Karpas-422 (cell line): ENCODE results near the gene PACSIN1. TPM values are rescaled to one million over a fixed set of nuclear protein-coding genes. Genes with fewer than 3 reads are reported as not detected.

Experiments
- DNase-seq: peaks from one replicate; pipeline ENCODE4 v3.0.0-alpha.2; 2015
- H2AFZ ChIP-seq: fragments of 200-600 bp; sonication (generic); 2 replicates; pipeline ENCODE4 v1.6.1; 2014; ENCODE audit warnings: antibody characterized with exemption, low read length, mixed read lengths
- H3K27ac ChIP-seq: fragments of 200-600 bp; sonication (generic); 2 replicates; pipeline ENCODE4 v1.5.1; 2014; ENCODE audit warnings: mild to moderate bottlenecking, low read length, moderate library complexity
- H3K27me3 ChIP-seq: fragments of 200-600 bp; sonication (generic); 2 replicates; pipeline ENCODE4 v1.6.1; 2014; ENCODE audit warnings: low read length, mixed read lengths
- H3K36me3 ChIP-seq: fragments of 200-600 bp; sonication (generic); 2 replicates; pipeline ENCODE4 v1.6.1; 2014; ENCODE audit warnings: low read length, mixed read lengths; ENCODE audit not compliant: insufficient read depth
- H3K4me1 ChIP-seq: fragments of 200-600 bp; sonication (generic); 2 replicates; pipeline ENCODE4 v1.6.1; 2014; ENCODE audit warnings: mild to moderate bottlenecking, low read length, mixed read lengths
- H3K4me2 ChIP-seq: fragments of 200-600 bp; sonication (generic); 2 replicates; pipeline ENCODE4 v1.6.1; 2014; ENCODE audit warnings: low read length, low read depth, mild to moderate bottlenecking; ENCODE audit not compliant: poor library complexity, severe bottlenecking
- H3K4me3 ChIP-seq: fragments of 200-600 bp; sonication (generic); 2 replicates; pipeline ENCODE4 v1.5.1; 2014; ENCODE audit warnings: mild to moderate bottlenecking, antibody characterized with exemption, low read length, mixed read lengths
- H3K79me2 ChIP-seq: fragments of 200-600 bp; sonication (generic); 2 replicates; pipeline ENCODE4 v1.6.1; 2014; ENCODE audit warnings: mild to moderate bottlenecking, low read length, mixed read lengths
- H3K9ac ChIP-seq: fragments of 200-600 bp; sonication (generic); 2 replicates; pipeline ENCODE4 v1.6.0; 2014; ENCODE audit warnings: low read length
- H3K9me2 ChIP-seq: fragments of 200-600 bp; sonication (generic), shearing (Covaris generic); replicated peaks from 2 replicates; pipeline ENCODE4 v1.6.0; 2014; ENCODE audit warnings: mild to moderate bottlenecking, low read length, moderate library complexity; ENCODE audit not compliant: insufficient read depth
- H3K9me3 ChIP-seq: fragments of 300-700, 200-600 bp; sonication (generic); 2 replicates; pipeline ENCODE4 v1.6.1; 2014; ENCODE audit warnings: low read length, mixed read lengths
- H4K20me1 ChIP-seq: fragments of 200-600 bp; sonication (generic); 2 replicates; pipeline ENCODE4 v1.6.1; 2014; ENCODE audit warnings: mild to moderate bottlenecking, antibody characterized with exemption, low read length, low read depth; ENCODE audit not compliant: insufficient read depth
- total RNA-seq: library from RNA; depleted of rRNA; stranded (reverse); fragments of >200 nt; shearing (Covaris generic); gene quantifications from 2 replicates; pipeline ENCODE4 v1.2.3, GENCODE V29; 2014; ENCODE audit warnings: low replicate concordance; rRNA removed

The PACSIN1 gene
- total RNA-seq, 1 experiment from 2014 or later, result not detected

DNA sequence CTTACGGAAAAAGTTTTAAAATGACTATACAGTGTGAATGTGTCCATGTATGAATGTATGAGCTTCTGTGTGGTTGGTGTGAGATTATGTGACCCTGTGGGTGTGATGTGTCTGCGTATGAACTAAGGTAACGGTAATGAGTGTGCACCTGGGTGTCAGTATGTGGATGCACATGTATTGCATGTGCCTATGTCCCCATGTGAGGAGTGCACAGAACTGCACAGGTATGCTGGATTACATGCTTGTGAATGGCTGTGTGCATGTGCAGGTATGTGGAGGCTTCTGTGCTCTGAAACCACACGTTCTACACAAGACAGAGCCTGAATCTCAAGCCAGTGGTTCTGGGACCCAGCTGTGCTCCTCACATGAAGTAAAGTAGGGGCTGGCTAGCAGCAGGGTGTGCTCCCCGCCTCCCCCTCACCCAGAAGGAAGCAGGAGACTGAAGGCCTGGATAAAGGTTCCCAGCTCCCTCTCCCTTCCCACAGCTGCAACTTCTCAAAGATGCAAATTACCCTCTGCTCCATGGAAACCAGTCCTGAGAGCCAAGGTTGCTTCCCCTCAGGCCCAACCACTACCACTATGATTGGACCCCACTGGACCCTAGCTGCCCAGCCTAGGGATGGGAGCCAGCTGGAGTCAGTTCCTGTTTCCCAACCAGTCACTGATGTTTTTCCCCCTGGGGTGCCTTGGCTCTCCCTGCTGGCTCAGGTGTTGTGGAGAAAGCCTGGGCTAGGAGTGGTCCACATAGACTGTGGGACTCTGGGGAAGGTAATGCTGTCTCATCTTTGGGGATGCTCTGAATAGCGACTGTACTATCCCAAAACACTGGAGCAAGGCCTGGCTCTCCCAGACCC is 115.1 kb downstream of the PACSIN1 start:
- Histone ChIP-seq H3K27me3 (no peaks in the 10 kb centered on the region), H3K36me3 (no peaks in the 10 kb centered on the region), H3K79me2 (no peaks in the 10 kb centered on the region), H3K27ac (no peak overlapping the region), H3K9me2 (no peaks in the 10 kb centered on the region), H2AFZ (no peak overlapping the region), H3K9me3 (no peaks in the 10 kb centered on the region), H3K4me3 (no peak overlapping the region), H3K4me1 (no peaks in the 10 kb centered on the region), H3K9ac (no peak overlapping the region), H3K4me2 (no peak overlapping the region), H4K20me1 (peaks cover 4% of the 10 kb centered on the region; the same call in 1 of the 2 replicates)
- DNase-seq, result no peak

DNA sequence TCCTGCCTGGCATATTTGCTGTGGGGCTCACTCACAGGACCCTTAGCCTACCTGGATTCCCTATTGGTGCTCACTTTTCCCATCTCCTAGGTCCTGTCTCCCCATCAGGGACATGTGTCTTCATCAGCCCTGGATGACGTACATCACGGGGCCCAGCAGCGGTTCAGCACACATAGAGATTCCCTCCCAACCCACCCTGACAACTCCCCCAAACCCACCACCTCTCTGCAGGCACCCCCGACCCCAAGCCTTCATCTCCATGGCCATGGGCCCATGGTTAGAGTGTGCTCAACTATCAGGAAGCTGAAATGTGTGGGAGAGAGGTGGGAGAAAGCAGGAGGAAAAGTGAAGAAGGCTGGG is 115.7 kb downstream of the PACSIN1 start:
- H3K9me2 ChIP-seq, result no peaks in the 10 kb centered on the region
- H3K4me2 ChIP-seq, result no peak overlapping the region
- H3K9me3 ChIP-seq, result no peaks in the 10 kb centered on the region
- no peak for DNase-seq
- H3K27ac ChIP-seq, result no peak overlapping the region
- no peaks in the 10 kb centered on the region for H3K36me3 ChIP-seq
- H3K9ac ChIP-seq, result no peak overlapping the region
- H4K20me1 ChIP-seq, result peaks cover 4% of the 10 kb centered on the region; the same call in 1 of the 2 replicates
- no peaks in the 10 kb centered on the region for H3K79me2 ChIP-seq
- no peaks in the 10 kb centered on the region for H3K4me1 ChIP-seq
- H3K4me3 ChIP-seq, result no peak overlapping the region
- H3K27me3 ChIP-seq, result no peaks in the 10 kb centered on the region
- no peak overlapping the region for H2AFZ ChIP-seq

DNA sequence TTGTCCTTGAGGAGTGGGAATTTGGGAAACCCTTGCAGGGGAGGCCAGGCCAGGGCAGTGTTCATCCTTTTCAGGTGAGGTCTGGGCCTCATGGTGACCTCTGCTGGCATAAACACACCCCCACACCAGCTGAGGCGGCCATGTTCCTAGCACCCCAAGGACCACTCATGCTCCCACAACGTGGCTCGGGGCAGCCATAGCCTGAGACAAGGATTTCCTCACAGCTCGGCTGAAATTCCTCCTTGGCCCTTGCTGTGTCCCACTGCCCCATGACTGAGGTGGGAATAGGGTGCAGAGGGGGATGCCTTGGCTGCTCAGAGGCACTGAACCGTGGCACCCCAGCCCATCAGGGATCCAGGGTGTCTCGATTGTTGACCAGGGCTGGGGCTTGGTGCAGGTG is 117.6 kb downstream of the PACSIN1 start:
- no peak overlapping the region for H3K27ac ChIP-seq
- H3K27me3 ChIP-seq, result no peaks in the 10 kb centered on the region
- H3K9ac ChIP-seq, result no peak overlapping the region
- H3K79me2 ChIP-seq, result no peaks in the 10 kb centered on the region; the same call in 1 of the 2 replicates
- H3K9me3 ChIP-seq, result no peaks in the 10 kb centered on the region
- DNase-seq, result no peak
- peaks cover 3% of the 10 kb centered on the region for H3K4me1 ChIP-seq
- no peak overlapping the region for H2AFZ ChIP-seq
- no peaks in the 10 kb centered on the region for H3K36me3 ChIP-seq
- no peak overlapping the region for H3K4me3 ChIP-seq
- H4K20me1 ChIP-seq, result peaks cover 4% of the 10 kb centered on the region; the same call in 1 of the 2 replicates
- no peak overlapping the region for H3K4me2 ChIP-seq
- H3K9me2 ChIP-seq, result no peaks in the 10 kb centered on the region

DNA sequence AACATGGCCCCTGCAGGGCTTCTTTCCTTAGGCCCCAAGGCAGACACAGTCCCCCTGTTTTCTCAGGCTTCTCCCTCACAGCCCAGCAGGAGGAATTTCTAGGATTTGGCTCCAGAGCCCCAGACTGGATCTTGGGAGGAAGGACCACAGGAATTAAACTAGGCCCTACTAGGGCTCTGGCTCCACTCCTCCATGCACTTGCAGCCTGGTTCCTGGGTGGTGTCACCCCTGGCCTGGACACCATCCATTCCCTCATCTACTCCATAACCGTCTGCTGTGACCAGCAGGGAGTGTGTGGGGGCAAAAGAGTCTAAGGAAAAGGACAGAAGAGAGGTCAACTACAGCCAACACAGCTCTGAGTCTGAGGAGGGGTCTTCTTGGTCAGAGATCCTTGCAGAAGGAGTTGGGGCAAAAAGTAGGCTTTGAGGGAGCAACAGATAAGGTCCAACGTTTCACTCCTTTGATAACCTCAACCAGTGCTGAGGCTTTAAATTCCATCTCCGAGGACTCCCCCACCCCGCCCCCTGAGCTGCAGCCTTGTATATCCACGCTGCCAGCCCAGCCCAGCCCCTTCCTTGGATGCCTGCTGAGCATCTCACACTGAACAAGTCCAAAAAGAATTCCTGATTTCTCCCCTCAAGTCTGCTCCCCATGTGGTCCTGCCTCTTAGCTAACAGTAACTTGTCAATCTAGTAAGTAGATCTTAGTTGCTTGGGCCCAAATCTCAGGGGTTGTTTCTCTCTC is 118.2 kb downstream of the PACSIN1 start:
- H3K4me1 ChIP-seq, result peaks cover 8% of the 10 kb centered on the region
- H3K4me3 ChIP-seq, result no peak overlapping the region
- no peaks in the 10 kb centered on the region for H3K9me3 ChIP-seq
- no peaks in the 10 kb centered on the region; the same call in 1 of the 2 replicates for H3K79me2 ChIP-seq
- H3K36me3 ChIP-seq, result no peaks in the 10 kb centered on the region
- H3K27ac ChIP-seq, result no peak overlapping the region
- H3K9ac ChIP-seq, result no peak overlapping the region
- H3K4me2 ChIP-seq, result no peak overlapping the region
- no peak for DNase-seq
- no peaks in the 10 kb centered on the region for H3K9me2 ChIP-seq
- H2AFZ ChIP-seq, result no peak overlapping the region
- no peaks in the 10 kb centered on the region for H3K27me3 ChIP-seq
- peaks cover 7% of the 10 kb centered on the region; the same call in 1 of the 2 replicates for H4K20me1 ChIP-seq

DNA sequence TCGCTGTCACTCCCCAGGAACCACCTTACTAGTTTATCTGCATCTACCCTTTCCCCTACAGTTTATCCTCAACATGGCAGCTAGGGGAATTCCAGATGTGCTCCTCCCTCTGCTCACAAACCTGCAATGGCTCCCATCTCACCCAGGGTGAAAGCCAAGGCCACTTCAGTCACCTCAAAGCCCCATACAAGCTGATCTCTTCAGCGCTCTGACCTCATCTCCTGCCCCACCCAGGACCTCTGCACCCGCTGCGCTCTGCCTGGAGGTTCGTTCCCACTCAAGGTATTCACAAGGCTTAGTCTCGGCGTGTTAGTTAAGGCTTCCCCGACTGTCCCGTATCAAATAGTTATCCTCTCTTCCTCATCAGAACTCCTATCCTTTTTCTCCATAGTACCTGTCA is 118.8 kb downstream of the PACSIN1 start:
- Histone ChIP-seq H4K20me1 (peaks cover 12% of the 10 kb centered on the region), H3K79me2 (peaks cover 4% of the 10 kb centered on the region), H3K36me3 (no peaks in the 10 kb centered on the region), H3K27ac (no peak overlapping the region), H3K9me3 (no peaks in the 10 kb centered on the region), H3K4me2 (no peak overlapping the region), H3K4me1 (peaks cover 15% of the 10 kb centered on the region), H2AFZ (no peak overlapping the region), H3K4me3 (no peak overlapping the region), H3K27me3 (no peaks in the 10 kb centered on the region), H3K9me2 (no peaks in the 10 kb centered on the region), H3K9ac (no peak overlapping the region)
- no peak for DNase-seq

Other genes starting within 250 kb of the PACSIN1 start
- gene HMGA1, start 229.2 kb upstream of the PACSIN1 start, total RNA-seq, result 337 and 353 TPM in 2 replicates
- gene SMIM29, start 217.1 kb upstream of the PACSIN1 start, total RNA-seq, result 35.1 and 44.3 TPM in 2 replicates
- gene NUDT3, start 73.4 kb upstream of the PACSIN1 start, total RNA-seq, result 33.7 and 41.7 TPM in 2 replicates
- gene RPS10, start 40.0 kb upstream of the PACSIN1 start, total RNA-seq, result 2,938 and 3,077 TPM in 2 replicates
- gene SPDEF, start 90.3 kb downstream of the PACSIN1 start, total RNA-seq, result not detected in 2 replicates
- gene ILRUN, start 230.7 kb downstream of the PACSIN1 start, total RNA-seq, result 28.8 and 33.9 TPM in 2 replicates